Measurements from ENCODE around the gene TSPAN17.

The TSPAN17 gene

GRCh38 chr5:176624142-176624541 is 23.1 kb upstream of the TSPAN17 start:
- DNase-seq, result no peak

GRCh38 chr5:176624938-176625337 is 22.3 kb upstream of the TSPAN17 start:
- no peak for DNase-seq

GRCh38 chr5:176625512-176625911 is 21.8 kb upstream of the TSPAN17 start:
- no peak for DNase-seq

GRCh38 chr5:176625966-176626875 is 21.1 kb upstream of the TSPAN17 start:
- no peak for DNase-seq

GRCh38 chr5:176626876-176627236 is 20.4 kb upstream of the TSPAN17 start:
- no peak for DNase-seq

GRCh38 chr5:176627582-176627981 is 19.7 kb upstream of the TSPAN17 start:
- no peak for DNase-seq

GRCh38 chr5:176628406-176629228 is 18.7 kb upstream of the TSPAN17 start:
- no peak for DNase-seq

- DNase-seq, result no peak
These were observed 17.9 kb upstream of the TSPAN17 start for GRCh38 chr5:176629317-176629852.

GRCh38 chr5:176629853-176630680 is 17.2 kb upstream of the TSPAN17 start, which contains the start of the genes EIF4E1B and SNCB:
TSS of gene EIF4E1B (plus strand) at chr5:176630675. CDS start at chr5:176642788, 12,113 bp downstream.
TSS of gene SNCB (minus strand) at chr5:176630534. CDS start at chr5:176629654, 880 bp downstream.
- no peak for DNase-seq

- DNase-seq, result no peak
These were observed 16.5 kb upstream of the TSPAN17 start for GRCh38 chr5:176630681-176631222.

- no peak for DNase-seq
These were observed 15.7 kb upstream of the TSPAN17 start for GRCh38 chr5:176631383-176632200.

- no peak for DNase-seq
These were observed 14.5 kb upstream of the TSPAN17 start for GRCh38 chr5:176632745-176633144.

- no peak for DNase-seq
These were observed 13.7 kb upstream of the TSPAN17 start for GRCh38 chr5:176633598-176633997.

GRCh38 chr5:176636426-176636825 is 10.9 kb upstream of the TSPAN17 start:
- DNase-seq, result no peak

- no peak for DNase-seq
These were observed 9.7 kb upstream of the TSPAN17 start for GRCh38 chr5:176637556-176637955.

- no peak for DNase-seq
These were observed 8.8 kb upstream of the TSPAN17 start for GRCh38 chr5:176638437-176638836.

- no peak for DNase-seq
These were observed 8.1 kb upstream of the TSPAN17 start for GRCh38 chr5:176639208-176639607.

- no peak for DNase-seq
These were observed 7.3 kb upstream of the TSPAN17 start for GRCh38 chr5:176639981-176640380.

GRCh38 chr5:176640616-176641015 is 6.7 kb upstream of the TSPAN17 start:
- DNase-seq, result no peak

GRCh38 chr5:176642675-176643490 is 4.4 kb upstream of the TSPAN17 start:
- no peak for DNase-seq

Data from NCI-H1417 treated with DMSO at 0.1 percent for 48 hours (cell line).